ENCODE data around the gene ANTKMT. TPM values are rescaled to one million over a fixed set of nuclear protein-coding genes. Genes with fewer than 3 reads are reported as not detected.

ANTKMT gene
- total and polyA plus RNA-seq, 4 experiments from 2014 or later: 14.5 to 36.4 (median 22.5) TPM

- H3K4me3 Mint-ChIP-seq: peak within 1 kb of the TSS in 5 of 8 donors; percentile 29 to 72 (median 48)
Measured at GRCh38 chr16:674968-675883, 45.7 kb upstream of the ANTKMT start, which contains the start of gene RHBDL1. TSS of gene RHBDL1 (plus strand) at chr16:675671. CDS start at chr16:675791, 120 bp downstream.

GRCh38 chr16:675884-676564, 44.9 kb upstream of the ANTKMT start:
- intact Hi-C loops (cut with micrococcal nuclease): no loop called here
- H3K27me3 Mint-ChIP-seq: no peaks in the 10 kb centered on the region
- H3K4me1 ChIP-seq (ENCODE audit: insufficient read depth, low read length): peaks cover 22% of the 10 kb centered on the region
- peaks cover 12% of the 10 kb centered on the region for H3K36me3 ChIP-seq (ENCODE audit: insufficient read depth, low read length)
- ChIA-PET CTCF (ENCODE audit: partially characterized antibody) (interaction anchor here (1.0 to 1.6 kb wide), 3 partner anchors 9 to 36 kb away, joined by 3 to 5 read pairs (median 4); partner anchors contain the start of gene WDR24), POLR2A (ENCODE audit: partially characterized antibody) (interaction anchor here (0.9 to 5.3 kb wide), 9 partner anchors 8 to 49 kb away, joined by 3 to 22 read pairs (median 4); partner anchors contain the start of genes ANTKMT, JMJD8, RHOT2 and WDR24)
- no peak overlapping the region for H3K4me3 ChIP-seq (ENCODE audit: low read length in 2 of 2)
- peaks cover 5 to 32% (median 19%) of the 10 kb centered on the region in 4 donors for H3K4me1 Mint-ChIP-seq
- H3K9me3 Mint-ChIP-seq: no peaks in the 10 kb centered on the region
- H3K36me3 Mint-ChIP-seq: peaks cover 0 to 14% of the 10 kb centered on the region in 2 donors
- no peaks in the 10 kb centered on the region for H3K27me3 ChIP-seq (ENCODE audit: insufficient read depth, low read length)
- no peaks in the 10 kb centered on the region for H3K9me3 ChIP-seq (ENCODE audit: control insufficient read depth in 1 of 2, low read length in 2 of 2)
- peak overlapping the region in 1 of 8 donors; percentile 25 for H3K4me3 Mint-ChIP-seq
- H3K27ac Mint-ChIP-seq: no peak overlapping the region
- H3K27ac ChIP-seq (ENCODE audit: low read depth, low read length): no peak overlapping the region
- DNase-seq: no peak

More at GRCh38 chr16:674968-675883, 45.7 kb upstream of the ANTKMT start, which contains the start of gene RHBDL1:
- Histone ChIP-seq H3K9me3 (ENCODE audit: control insufficient read depth in 1 of 2, low read length in 2 of 2) (no peaks in the 10 kb centered on the region), H3K27me3 (ENCODE audit: insufficient read depth, low read length) (no peaks in the 10 kb centered on the region), H3K36me3 (ENCODE audit: insufficient read depth, low read length) (peaks cover 18% of the 10 kb centered on the region), H3K27ac (ENCODE audit: low read depth, low read length) (no peak within 1 kb of the TSS), H3K4me1 (ENCODE audit: insufficient read depth, low read length) (peaks cover 19% of the 10 kb centered on the region), H3K4me3 (ENCODE audit: low read length in 2 of 2) (peak within 1 kb of the TSS in 1 of 2 donors; percentile 24)
- intact Hi-C loops (cut with micrococcal nuclease): no loop called here
- Mint-ChIP-seq H3K9me3 (no peaks in the 10 kb centered on the region), H3K27ac (peak within 1 kb of the TSS in 2 of 7 donors; percentile 42 to 88), H3K27me3 (no peaks in the 10 kb centered on the region), H3K36me3 (peaks cover 0 to 13% of the 10 kb centered on the region in 2 donors), H3K4me1 (peaks cover 5 to 30% (median 18%) of the 10 kb centered on the region in 4 donors)
- DNase-seq: no peak
- ChIA-PET CTCF (ENCODE audit: partially characterized antibody) (interaction anchor here (1.6 kb wide), 1 partner anchor 37 kb away, joined by 5 read pairs; no protein-coding TSS in a partner anchor), POLR2A (ENCODE audit: partially characterized antibody) (interaction anchor here (0.9 to 5.3 kb wide), 8 partner anchors 9 to 50 kb away, joined by 3 to 22 read pairs (median 4); partner anchors contain the start of genes ANTKMT, JMJD8, MCRIP2 and WDR24)

- no peaks in the 10 kb centered on the region for H3K9me3 Mint-ChIP-seq
- Histone ChIP-seq H3K9me3 (ENCODE audit: control insufficient read depth in 1 of 2, low read length in 2 of 2) (no peaks in the 10 kb centered on the region), H3K4me1 (ENCODE audit: insufficient read depth, low read length) (peaks cover 28% of the 10 kb centered on the region), H3K36me3 (ENCODE audit: insufficient read depth, low read length) (peaks cover 9% of the 10 kb centered on the region), H3K4me3 (ENCODE audit: low read length in 2 of 2) (no peak overlapping the region), H3K27ac (ENCODE audit: low read depth, low read length) (no peak overlapping the region), H3K27me3 (ENCODE audit: insufficient read depth, low read length) (no peaks in the 10 kb centered on the region)
- peak overlapping the region in 3 of 8 donors; percentile 6 to 68 (median 61) for H3K4me3 Mint-ChIP-seq
- intact Hi-C loops (cut with micrococcal nuclease): no loop called here
- peaks cover 7 to 37% (median 22%) of the 10 kb centered on the region in 4 donors for H3K4me1 Mint-ChIP-seq
- DNase-seq: no peak
- POLR2A ChIA-PET (ENCODE audit: partially characterized antibody): interaction anchor here (0.9 to 5.3 kb wide), 7 partner anchors 8 to 44 kb away, joined by 3 to 22 read pairs (median 4); partner anchors contain the start of genes ANTKMT, JMJD8, RHOT2 and WDR24
- no peaks in the 10 kb centered on the region for H3K27me3 Mint-ChIP-seq
- CTCF ChIA-PET (ENCODE audit: partially characterized antibody): interaction anchor here (1.0 to 1.6 kb wide), 3 partner anchors 9 to 36 kb away, joined by 3 to 5 read pairs (median 4); partner anchors contain the start of gene WDR24
- H3K27ac Mint-ChIP-seq: peak overlapping the region in 1 of 7 donors; percentile 88
- H3K36me3 Mint-ChIP-seq: peaks cover 0 to 19% of the 10 kb centered on the region in 2 donors
Measured at GRCh38 chr16:676565-676902, 44.4 kb upstream of the ANTKMT start.

GRCh38 chr16:676913-677312, 44.0 kb upstream of the ANTKMT start:
- Histone ChIP-seq H3K27ac (ENCODE audit: low read depth, low read length) (no peak overlapping the region), H3K4me1 (ENCODE audit: insufficient read depth, low read length) (peaks cover 31% of the 10 kb centered on the region), H3K27me3 (ENCODE audit: insufficient read depth, low read length) (no peaks in the 10 kb centered on the region), H3K36me3 (ENCODE audit: insufficient read depth, low read length) (peaks cover 13% of the 10 kb centered on the region), H3K9me3 (ENCODE audit: control insufficient read depth in 1 of 2, low read length in 2 of 2) (no peaks in the 10 kb centered on the region), H3K4me3 (ENCODE audit: low read length in 2 of 2) (no peak overlapping the region)
- H3K36me3 Mint-ChIP-seq: peaks cover 0 to 20% of the 10 kb centered on the region in 2 donors
- peak in 4 of 5 donors; percentile 43 to 83 (median 56) for DNase-seq
- ChIA-PET CTCF (ENCODE audit: partially characterized antibody) (interaction anchor here (1.0 to 1.6 kb wide), 3 partner anchors 9 to 35 kb away, joined by 3 to 5 read pairs (median 4); partner anchors contain the start of gene WDR24), POLR2A (ENCODE audit: partially characterized antibody) (interaction anchor here (0.9 to 7.8 kb wide), 5 partner anchors 9 to 18 kb away, joined by 3 to 89 read pairs (median 18); partner anchors contain the start of genes RHOT2 and WDR24)
- peaks cover 0 to 1% (median 0%) of the 10 kb centered on the region in 8 donors for H3K9me3 Mint-ChIP-seq
- intact Hi-C loops (cut with micrococcal nuclease): no loop called here
- peak overlapping the region in 7 of 8 donors; percentile 6 to 73 (median 55) for H3K4me3 Mint-ChIP-seq
- H3K27me3 Mint-ChIP-seq: no peaks in the 10 kb centered on the region
- peak overlapping the region in 4 of 7 donors; percentile 15 to 88 (median 50) for H3K27ac Mint-ChIP-seq
- H3K4me1 Mint-ChIP-seq: peaks cover 7 to 40% (median 26%) of the 10 kb centered on the region in 4 donors

GRCh38 chr16:677316-678190, 43.4 kb upstream of the ANTKMT start:
- Histone ChIP-seq H3K4me3 (ENCODE audit: low read length in 2 of 2) (no peak overlapping the region), H3K9me3 (ENCODE audit: control insufficient read depth in 1 of 2, low read length in 2 of 2) (no peaks in the 10 kb centered on the region), H3K27me3 (ENCODE audit: insufficient read depth, low read length) (no peaks in the 10 kb centered on the region), H3K36me3 (ENCODE audit: insufficient read depth, low read length) (peaks cover 10% of the 10 kb centered on the region), H3K4me1 (ENCODE audit: insufficient read depth, low read length) (peaks cover 38% of the 10 kb centered on the region), H3K27ac (ENCODE audit: low read depth, low read length) (no peak overlapping the region)
- Mint-ChIP-seq H3K27me3 (no peaks in the 10 kb centered on the region), H3K4me1 (peaks cover 7 to 43% (median 31%) of the 10 kb centered on the region in 4 donors), H3K4me3 (peak overlapping the region in 4 of 8 donors; percentile 29 to 73 (median 52)), H3K9me3 (peaks cover 0 to 1% (median 0%) of the 10 kb centered on the region in 8 donors), H3K36me3 (peaks cover 3 to 23% of the 10 kb centered on the region in 2 donors), H3K27ac (peak overlapping the region in 1 of 7 donors; percentile 88)
- POLR2A ChIA-PET (ENCODE audit: partially characterized antibody): interaction anchor here (0.9 to 10.2 kb wide), 5 partner anchors 10 to 18 kb away, joined by 3 to 212 read pairs (median 22); partner anchors contain the start of genes RHOT2 and WDR24
- DNase-seq: no peak
- intact Hi-C loops (cut with micrococcal nuclease): loop anchor here (2.0 kb wide), 2 partner anchors 41 to 89 kb away; partner anchors contain the start of gene METTL26
- CTCF ChIA-PET (ENCODE audit: partially characterized antibody): interaction anchor here (1.5 kb wide), 1 partner anchor 12 kb away, joined by 4 read pairs; the partner anchor contains the start of gene WDR24
